ENCODE results near the gene SZT2. TPM values are rescaled to one million over a fixed set of nuclear protein-coding genes. Genes with fewer than 3 reads are reported as not detected.

SZT2 gene
- total and polyA plus RNA-seq, 2 of the 13 experiments (the other 11 are each of a cell fraction or from before 2014, with no cell fraction given): 8.0 to 8.8 TPM

DNA sequence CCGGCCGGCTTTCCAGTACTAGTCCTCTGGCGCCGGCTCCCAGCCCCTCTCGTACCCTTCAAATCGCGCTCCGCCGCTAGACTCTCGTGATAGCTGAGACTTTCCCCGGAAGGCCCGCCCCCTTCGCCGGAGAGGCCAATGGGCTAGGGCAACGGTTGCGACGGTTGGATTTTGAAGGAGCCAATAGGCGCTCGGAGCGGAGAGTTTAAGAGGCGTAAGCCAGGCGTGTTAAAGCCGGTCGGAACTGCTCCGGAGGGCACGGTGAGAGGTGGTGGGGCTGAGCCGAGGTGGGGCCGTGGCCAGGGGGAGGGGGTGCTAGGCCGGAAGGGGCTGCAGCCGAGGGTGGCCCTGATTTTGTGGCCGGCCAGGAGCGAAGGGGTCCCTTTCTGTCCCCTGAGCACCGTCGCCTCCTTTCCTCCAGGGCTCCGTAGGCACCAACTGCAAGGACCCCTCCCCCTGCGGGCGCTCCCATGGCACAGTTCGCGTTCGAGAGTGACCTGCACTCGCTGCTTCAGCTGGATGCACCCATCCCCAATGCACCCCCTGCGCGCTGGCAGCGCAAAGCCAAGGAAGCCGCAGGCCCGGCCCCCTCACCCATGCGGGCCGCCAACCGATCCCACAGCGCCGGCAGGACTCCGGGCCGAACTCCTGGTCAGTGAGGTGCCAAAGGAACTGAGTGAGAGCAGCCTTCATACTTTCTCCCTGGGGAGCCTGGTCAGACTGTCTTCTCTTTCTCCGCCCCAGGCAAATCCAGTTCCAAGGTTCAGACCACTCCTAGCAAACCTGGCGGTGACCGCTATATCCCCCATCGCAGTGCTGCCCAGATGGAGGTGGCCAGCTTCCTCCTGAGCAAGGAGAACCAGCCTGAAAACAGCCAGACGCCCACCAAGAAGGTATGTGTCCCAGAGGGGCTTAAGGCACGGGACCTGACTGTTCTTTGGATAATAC, 30.7 kb upstream of the SZT2 start, which contains the start of gene CDC20 (continued):
- TF ChIP-seq, protein P1, sequence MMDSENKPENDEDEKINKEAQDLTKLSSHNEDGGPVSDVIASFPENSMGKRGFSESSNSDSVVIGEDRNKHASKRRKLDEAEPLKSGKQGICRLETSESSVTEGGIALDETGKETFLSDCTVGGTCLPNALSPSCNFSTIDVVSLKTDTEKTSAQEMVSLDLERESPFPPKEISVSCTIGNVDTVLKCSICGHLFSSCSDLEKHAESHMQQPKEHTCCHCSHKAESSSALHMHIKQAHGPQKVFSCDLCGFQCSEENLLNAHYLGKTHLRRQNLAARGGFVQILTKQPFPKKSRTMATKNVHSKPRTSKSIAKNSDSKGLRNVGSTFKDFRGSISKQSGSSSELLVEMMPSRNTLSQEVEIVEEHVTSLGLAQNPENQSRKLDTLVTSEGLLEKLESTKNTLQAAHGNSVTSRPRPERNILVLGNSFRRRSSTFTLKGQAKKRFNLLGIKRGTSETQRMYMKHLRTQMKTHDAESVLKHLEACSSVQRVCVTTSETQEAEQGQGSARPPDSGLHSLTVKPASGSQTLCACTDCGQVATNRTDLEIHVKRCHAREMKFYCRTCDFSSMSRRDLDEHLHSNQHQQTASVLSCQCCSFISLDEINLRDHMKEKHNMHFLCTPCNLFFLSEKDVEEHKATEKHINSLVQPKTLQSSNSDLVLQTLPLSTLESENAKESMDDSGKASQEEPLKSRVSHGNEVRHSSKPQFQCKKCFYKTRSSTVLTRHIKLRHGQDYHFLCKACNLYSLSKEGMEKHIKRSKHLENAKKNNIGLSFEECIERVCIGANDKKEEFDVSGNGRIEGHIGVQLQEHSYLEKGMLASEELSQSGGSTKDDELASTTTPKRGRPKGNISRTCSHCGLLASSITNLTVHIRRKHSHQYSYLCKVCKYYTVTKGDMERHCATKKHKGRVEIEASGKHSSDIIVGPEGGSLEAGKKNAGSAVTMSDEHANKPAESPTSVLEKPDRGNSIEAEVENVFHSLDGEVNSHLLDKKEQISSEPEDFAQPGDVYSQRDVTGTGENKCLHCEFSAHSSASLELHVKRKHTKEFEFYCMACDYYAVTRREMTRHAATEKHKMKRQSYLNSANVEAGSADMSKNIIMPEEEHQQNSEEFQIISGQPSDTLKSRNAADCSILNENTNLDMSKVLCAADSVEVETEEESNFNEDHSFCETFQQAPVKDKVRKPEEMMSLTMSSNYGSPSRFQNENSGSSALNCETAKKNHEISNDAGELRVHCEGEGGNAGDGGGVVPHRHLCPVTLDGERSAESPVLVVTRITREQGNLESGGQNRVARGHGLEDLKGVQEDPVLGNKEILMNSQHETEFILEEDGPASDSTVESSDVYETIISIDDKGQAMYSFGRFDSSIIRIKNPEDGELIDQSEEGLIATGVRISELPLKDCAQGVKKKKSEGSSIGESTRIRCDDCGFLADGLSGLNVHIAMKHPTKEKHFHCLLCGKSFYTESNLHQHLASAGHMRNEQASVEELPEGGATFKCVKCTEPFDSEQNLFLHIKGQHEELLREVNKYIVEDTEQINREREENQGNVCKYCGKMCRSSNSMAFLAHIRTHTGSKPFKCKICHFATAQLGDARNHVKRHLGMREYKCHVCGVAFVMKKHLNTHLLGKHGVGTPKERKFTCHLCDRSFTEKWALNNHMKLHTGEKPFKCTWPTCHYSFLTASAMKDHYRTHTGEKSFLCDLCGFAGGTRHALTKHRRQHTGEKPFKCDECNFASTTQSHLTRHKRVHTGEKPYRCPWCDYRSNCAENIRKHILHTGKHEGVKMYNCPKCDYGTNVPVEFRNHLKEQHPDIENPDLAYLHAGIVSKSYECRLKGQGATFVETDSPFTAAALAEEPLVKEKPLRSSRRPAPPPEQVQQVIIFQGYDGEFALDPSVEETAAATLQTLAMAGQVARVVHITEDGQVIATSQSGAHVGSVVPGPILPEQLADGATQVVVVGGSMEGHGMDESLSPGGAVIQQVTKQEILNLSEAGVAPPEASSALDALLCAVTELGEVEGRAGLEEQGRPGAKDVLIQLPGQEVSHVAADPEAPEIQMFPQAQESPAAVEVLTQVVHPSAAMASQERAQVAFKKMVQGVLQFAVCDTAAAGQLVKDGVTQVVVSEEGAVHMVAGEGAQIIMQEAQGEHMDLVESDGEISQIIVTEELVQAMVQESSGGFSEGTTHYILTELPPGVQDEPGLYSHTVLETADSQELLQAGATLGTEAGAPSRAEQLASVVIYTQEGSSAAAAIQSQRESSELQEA (CRISPR knock-in tag; IDR thresholded peaks at IDR 0.05; ENCODE audit: not compliant biosample characterization): no peak
- TF ChIP-seq ATM (IDR thresholded peaks at IDR 0.05; ENCODE audit: borderline replicate concordance): no peak
- TF ChIP-seq CHCHD3 (CRISPR knock-in tag; IDR thresholded peaks at IDR 0.05): 0 out of 2 replicates have a peak, but pooled peaks have one; percentile 52
- no peak for TF ChIP-seq PHB2 (IDR thresholded peaks at IDR 0.05; ENCODE audit: partially characterized antibody)
- TF ChIP-seq CENPX (CRISPR knock-in tag; IDR thresholded peaks at IDR 0.05): no peak
- no peak for TF ChIP-seq SMARCC2 (IDR thresholded peaks at IDR 0.05)
- TF ChIP-seq HDAC6 (IDR thresholded peaks at IDR 0.05; ENCODE audit: low read depth, low read length): no peak
- no peak for TF ChIP-seq JUN (CRISPR knock-in tag; IDR thresholded peaks at IDR 0.05)
- peak; percentile 94; the same call in 1 of the 2 replicates for TF ChIP-seq SMYD3 (CRISPR knock-in tag; IDR thresholded peaks at IDR 0.05)
- TF ChIP-seq HNRNPK (IDR thresholded peaks at IDR 0.05; ENCODE audit: low read depth, low read length, poor library complexity, severe bottlenecking): no peak
- TF ChIP-seq, protein P2, sequence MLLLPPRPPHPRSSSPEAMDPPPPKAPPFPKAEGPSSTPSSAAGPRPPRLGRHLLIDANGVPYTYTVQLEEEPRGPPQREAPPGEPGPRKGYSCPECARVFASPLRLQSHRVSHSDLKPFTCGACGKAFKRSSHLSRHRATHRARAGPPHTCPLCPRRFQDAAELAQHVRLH (CRISPR knock-in tag; IDR thresholded peaks at IDR 0.05; ENCODE audit: borderline replicate concordance, low read depth): no peak
- TF ChIP-seq TARDBP (CRISPR knock-in tag; IDR thresholded peaks at IDR 0.05): no peak; the same call in none of the 2 replicates
- peak; percentile 87 for TF ChIP-seq ZSCAN31 (CRISPR knock-in tag; IDR thresholded peaks at IDR 0.05; ENCODE audit: low read depth)
- TF ChIP-seq ZNF615 (CRISPR knock-in tag; IDR thresholded peaks at IDR 0.05; ENCODE audit: borderline replicate concordance): no peak
- no peak for TF ChIP-seq NFATC3 (CRISPR knock-in tag; IDR thresholded peaks at IDR 0.05)
- TF ChIP-seq RNF2 (conservative IDR thresholded peaks at IDR 0.05; ENCODE audit: low read depth): no peak
- TF ChIP-seq, protein P3, sequence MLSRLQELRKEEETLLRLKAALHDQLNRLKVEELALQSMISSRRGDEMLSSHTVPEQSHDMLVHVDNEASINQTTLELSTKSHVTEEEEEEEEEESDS (CRISPR knock-in tag; IDR thresholded peaks at IDR 0.05; ENCODE audit: borderline replicate concordance): peak; percentile 97
- no peak for TF ChIP-seq ZNF274 (CRISPR knock-in tag; IDR thresholded peaks at IDR 0.05)
- TF ChIP-seq ZFP37 (CRISPR knock-in tag; IDR thresholded peaks at IDR 0.05; ENCODE audit: borderline replicate concordance): no peak
- TF ChIP-seq ZNF143 (CRISPR knock-in tag; IDR thresholded peaks at IDR 0.05): no peak
- TF ChIP-seq TBX3 (IDR thresholded peaks at IDR 0.05; ENCODE audit: borderline replicate concordance): no peak
- no peak for TF ChIP-seq ZNF510 (CRISPR knock-in tag; IDR thresholded peaks at IDR 0.05; ENCODE audit: low read depth)
